OCI-M2 (cell line): ENCODE results near the gene FBXO17.
A peak's percentile ranks its signal among the peaks of the same experiment; 100 is the strongest.
"Not testable (repeated sequence)": the region's sequence is repeated elsewhere in the genome, so short reads cannot be mapped to it uniquely, and the experiment has no call there.

ENCODE experiments used
- DNase-seq: peaks from one replicate; lab custom pipeline; 2025; ENCODE audit not compliant: unreplicated experiment; lab: John Stamatoyannopoulos, UW

Gene FBXO17

GRCh38 chr19:38980583-38981374, 5.2 kb upstream of the FBXO17 start:
- no peak for DNase-seq

- peak; percentile 44 for DNase-seq
These were observed 4.3 kb upstream of the FBXO17 start for GRCh38 chr19:38979812-38980211.

GRCh38 chr19:38978326-38978689, 2.8 kb upstream of the FBXO17 start:
- DNase-seq: no peak

- no peak for DNase-seq
These were observed 2.1 kb upstream of the FBXO17 start for GRCh38 chr19:38977445-38978325.

GRCh38 chr19:38975861-38976271, 324 bp upstream of the FBXO17 start:
- DNase-seq: peak; percentile 43

- DNase-seq: no peak
These were observed 823 bp downstream of the FBXO17 start for GRCh38 chr19:38974624-38975213.

GRCh38 chr19:38971672-38972071, 3.9 kb downstream of the FBXO17 start:
- DNase-seq: no peak

GRCh38 chr19:38970664-38971532, 4.6 kb downstream of the FBXO17 start:
- DNase-seq: no peak

GRCh38 chr19:38966149-38966548, 9.4 kb downstream of the FBXO17 start:
- not testable (repeated sequence) for DNase-seq

GRCh38 chr19:38964738-38965137, 10.8 kb downstream of the FBXO17 start:
- no peak for DNase-seq

GRCh38 chr19:38959618-38960017, 15.9 kb downstream of the FBXO17 start:
- DNase-seq: no peak

GRCh38 chr19:38958301-38958700, 17.2 kb downstream of the FBXO17 start:
- DNase-seq: no peak

GRCh38 chr19:38956264-38956663, 19.3 kb downstream of the FBXO17 start:
- DNase-seq: no peak

- no peak for DNase-seq
These were observed 21.9 kb downstream of the FBXO17 start for GRCh38 chr19:38953677-38954076.

GRCh38 chr19:38952395-38953165, 23.0 kb downstream of the FBXO17 start:
- no peak for DNase-seq

GRCh38 chr19:38951187-38951586, 24.4 kb downstream of the FBXO17 start:
- DNase-seq: no peak

- DNase-seq: no peak
These were observed 25.8 kb downstream of the FBXO17 start for GRCh38 chr19:38949580-38950367.

GRCh38 chr19:38946229-38947010, 29.1 kb downstream of the FBXO17 start:
- no peak for DNase-seq
